Ishikawa (cell line): ENCODE results near the gene THSD4.

Source experiments
- CEBPB ChIP-seq: IDR thresholded peaks from 2 replicates; pipeline ENCODE4 v1.6.1; 2012
- CREB1 ChIP-seq: IDR thresholded peaks from 2 replicates; pipeline ENCODE4 v1.6.1; 2012; ENCODE audit warnings: low read depth
- EGR1 ChIP-seq: IDR thresholded peaks from 2 replicates; pipeline ENCODE4 v1.6.1; 2012
- EP300 ChIP-seq: IDR thresholded peaks from 2 replicates; pipeline ENCODE4 v1.6.1; 2012; ENCODE audit warnings: borderline replicate concordance
- FOXM1 ChIP-seq: IDR thresholded peaks from 2 replicates; pipeline ENCODE4 v1.6.1; 2012; ENCODE audit warnings: low read depth, borderline replicate concordance
- MAX ChIP-seq: IDR thresholded peaks from 2 replicates; pipeline ENCODE4 v1.6.1; 2012
- NFIC ChIP-seq: IDR thresholded peaks from 2 replicates; pipeline ENCODE4 v1.6.1; 2012
- RAD21 ChIP-seq: IDR thresholded peaks from 2 replicates; pipeline ENCODE4 v1.6.1; 2012; ENCODE audit warnings: low read depth
- TAF1 ChIP-seq: IDR thresholded peaks from 2 replicates; pipeline ENCODE4 v1.6.1; 2012; ENCODE audit warnings: low read depth, mild to moderate bottlenecking
- TCF12 ChIP-seq: IDR thresholded peaks from 2 replicates; pipeline ENCODE4 v1.6.1; 2012; ENCODE audit warnings: low read depth
- YY1 ChIP-seq: IDR thresholded peaks from 2 replicates; pipeline ENCODE4 v1.6.1; 2012; ENCODE audit warnings: low read depth
- ZBTB7A ChIP-seq: IDR thresholded peaks from 2 replicates; pipeline ENCODE4 v1.6.1; 2012; ENCODE audit warnings: low read depth
- TF ChIP-seq, protein P1 (sequence below): IDR thresholded peaks from 2 replicates; pipeline ENCODE4 v1.6.1; 2012
- TF ChIP-seq, protein P2 (sequence below): IDR thresholded peaks from 2 replicates; pipeline ENCODE4 v1.6.1; 2012; ENCODE audit warnings: low read depth, mild to moderate bottlenecking

DNA sequence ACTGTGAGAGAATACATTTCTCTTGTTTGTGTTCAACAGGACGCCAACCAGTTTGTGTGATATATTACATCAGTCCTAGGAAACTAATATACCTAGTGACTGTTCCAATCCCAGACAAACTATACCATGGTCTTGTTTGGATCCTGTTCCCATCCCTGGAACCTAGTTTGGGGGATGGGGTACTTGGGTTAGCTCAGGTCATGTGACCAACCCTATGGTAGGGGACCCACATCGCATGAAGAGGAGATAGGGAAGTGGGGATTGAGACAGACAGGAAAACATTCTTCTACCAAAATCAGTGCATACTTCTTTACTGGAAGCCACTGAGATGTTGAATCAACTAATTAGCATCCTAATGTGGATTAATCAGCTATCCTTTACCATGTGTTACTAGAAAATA is 146.1 kb downstream of the THSD4 start:
- no peak for TF ChIP-seq FOXM1
- TF ChIP-seq MAX = no peak
- TF ChIP-seq TCF12 = no peak
- no peak for TF ChIP-seq CREB1
- TF ChIP-seq YY1 = no peak
- no peak for TF ChIP-seq TAF1
- no peak for TF ChIP-seq ZBTB7A
- no peak for TF ChIP-seq EP300
- TF ChIP-seq, protein P1, sequence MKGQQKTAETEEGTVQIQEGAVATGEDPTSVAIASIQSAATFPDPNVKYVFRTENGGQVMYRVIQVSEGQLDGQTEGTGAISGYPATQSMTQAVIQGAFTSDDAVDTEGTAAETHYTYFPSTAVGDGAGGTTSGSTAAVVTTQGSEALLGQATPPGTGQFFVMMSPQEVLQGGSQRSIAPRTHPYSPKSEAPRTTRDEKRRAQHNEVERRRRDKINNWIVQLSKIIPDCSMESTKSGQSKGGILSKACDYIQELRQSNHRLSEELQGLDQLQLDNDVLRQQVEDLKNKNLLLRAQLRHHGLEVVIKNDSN = no peak
- no peak for TF ChIP-seq RAD21
- TF ChIP-seq, protein P2, sequence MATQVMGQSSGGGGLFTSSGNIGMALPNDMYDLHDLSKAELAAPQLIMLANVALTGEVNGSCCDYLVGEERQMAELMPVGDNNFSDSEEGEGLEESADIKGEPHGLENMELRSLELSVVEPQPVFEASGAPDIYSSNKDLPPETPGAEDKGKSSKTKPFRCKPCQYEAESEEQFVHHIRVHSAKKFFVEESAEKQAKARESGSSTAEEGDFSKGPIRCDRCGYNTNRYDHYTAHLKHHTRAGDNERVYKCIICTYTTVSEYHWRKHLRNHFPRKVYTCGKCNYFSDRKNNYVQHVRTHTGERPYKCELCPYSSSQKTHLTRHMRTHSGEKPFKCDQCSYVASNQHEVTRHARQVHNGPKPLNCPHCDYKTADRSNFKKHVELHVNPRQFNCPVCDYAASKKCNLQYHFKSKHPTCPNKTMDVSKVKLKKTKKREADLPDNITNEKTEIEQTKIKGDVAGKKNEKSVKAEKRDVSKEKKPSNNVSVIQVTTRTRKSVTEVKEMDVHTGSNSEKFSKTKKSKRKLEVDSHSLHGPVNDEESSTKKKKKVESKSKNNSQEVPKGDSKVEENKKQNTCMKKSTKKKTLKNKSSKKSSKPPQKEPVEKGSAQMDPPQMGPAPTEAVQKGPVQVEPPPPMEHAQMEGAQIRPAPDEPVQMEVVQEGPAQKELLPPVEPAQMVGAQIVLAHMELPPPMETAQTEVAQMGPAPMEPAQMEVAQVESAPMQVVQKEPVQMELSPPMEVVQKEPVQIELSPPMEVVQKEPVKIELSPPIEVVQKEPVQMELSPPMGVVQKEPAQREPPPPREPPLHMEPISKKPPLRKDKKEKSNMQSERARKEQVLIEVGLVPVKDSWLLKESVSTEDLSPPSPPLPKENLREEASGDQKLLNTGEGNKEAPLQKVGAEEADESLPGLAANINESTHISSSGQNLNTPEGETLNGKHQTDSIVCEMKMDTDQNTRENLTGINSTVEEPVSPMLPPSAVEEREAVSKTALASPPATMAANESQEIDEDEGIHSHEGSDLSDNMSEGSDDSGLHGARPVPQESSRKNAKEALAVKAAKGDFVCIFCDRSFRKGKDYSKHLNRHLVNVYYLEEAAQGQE = no peak
- TF ChIP-seq CEBPB = no peak
- no peak for TF ChIP-seq EGR1
- no peak for TF ChIP-seq NFIC
